OCI-LY1 (cell line): ENCODE results near the gene LRRFIP1.

Experiments
- H2AFZ ChIP-seq: fragments of 200-600 bp; sonication (generic), shearing (Covaris generic); 2 replicates; pipeline ENCODE4 v1.6.0; 2014; ENCODE audit warnings: antibody characterized with exemption, mild to moderate bottlenecking, low read length
- H3F3A ChIP-seq: fragments of 200-600 bp; sonication (generic), shearing (Covaris generic); 2 replicates; pipeline ENCODE4 v1.6.0; 2014; ENCODE audit warnings: mild to moderate bottlenecking, antibody characterized with exemption, low read length, moderate library complexity; ENCODE audit not compliant: insufficient read depth
- H3K27ac ChIP-seq: fragments of 200-600 bp; sonication (generic); 2 replicates; pipeline ENCODE4 v1.5.1; 2014; ENCODE audit warnings: low read length, mixed run types, mild to moderate bottlenecking, low read depth; ENCODE audit not compliant: poor library complexity, severe bottlenecking
- H3K27me3 ChIP-seq: fragments of 200-600 bp; sonication (generic); 2 replicates; pipeline ENCODE4 v1.6.0; 2014; ENCODE audit warnings: antibody characterized with exemption, mild to moderate bottlenecking, low read length, moderate library complexity; ENCODE audit not compliant: insufficient read depth
- H3K36me3 ChIP-seq: fragments of 200-600 bp; sonication (generic); 2 replicates; pipeline ENCODE4 v1.6.1; 2014; ENCODE audit warnings: mild to moderate bottlenecking, antibody characterized with exemption, low read length, moderate library complexity, mixed read lengths; ENCODE audit not compliant: insufficient read depth
- H3K4me1 ChIP-seq: fragments of 200-600 bp; sonication (generic); 2 replicates; pipeline ENCODE4 v1.5.1; 2014; ENCODE audit warnings: mild to moderate bottlenecking, low read length, moderate library complexity; ENCODE audit not compliant: insufficient read depth, severe bottlenecking
- H3K4me2 ChIP-seq: fragments of 200-600 bp; sonication (generic), shearing (Covaris generic); 2 replicates; pipeline ENCODE4 v1.6.1; 2014; ENCODE audit warnings: low read length
- H3K4me3 ChIP-seq: fragments of 200-600 bp; sonication (generic); 2 replicates; pipeline ENCODE4 v1.5.1; 2014; ENCODE audit warnings: low read length, low read depth, mild to moderate bottlenecking, mixed read lengths; ENCODE audit not compliant: poor library complexity, severe bottlenecking
- H3K79me2 ChIP-seq: fragments of 200-600 bp; shearing (Covaris generic); 2 replicates; pipeline ENCODE4 v1.6.1; 2016; ENCODE audit warnings: mixed run types, low read length, mixed read lengths; ENCODE audit not compliant: insufficient read depth
- H3K9ac ChIP-seq: fragments of 200-600 bp; sonication (generic), shearing (Covaris generic); 2 replicates; pipeline ENCODE4 v1.6.1; 2014; ENCODE audit warnings: mild to moderate bottlenecking, low read length, mixed read lengths
- H3K9me2 ChIP-seq: fragments of 200-600 bp; sonication (generic), shearing (Covaris generic); 2 replicates; pipeline ENCODE4 v1.6.1; 2014; ENCODE audit warnings: low read depth, mild to moderate bottlenecking, low read length, mixed read lengths
- H3K9me3 ChIP-seq: fragments of 200-600 bp; shearing (Covaris generic); 2 replicates; pipeline ENCODE4 v1.6.1; 2014; ENCODE audit warnings: low read length, mixed read lengths
- H4K20me1 ChIP-seq: fragments of 200-600 bp; sonication (generic), shearing (Covaris generic); 2 replicates; pipeline ENCODE4 v1.6.0; 2016; ENCODE audit warnings: mild to moderate bottlenecking, low read length; ENCODE audit not compliant: insufficient read depth
- CTCF ChIP-seq: fragments of 200-600 bp; sonication (generic), shearing (Covaris generic); IDR thresholded peaks from 2 replicates; pipeline ENCODE4 v1.5.1; 2017; ENCODE audit warnings: mild to moderate bottlenecking, antibody characterized with exemption, low read length, moderate library complexity, mixed read lengths
- EZH2 ChIP-seq: fragments of 200-600 bp; sonication (generic), shearing (Covaris generic); IDR thresholded peaks from 2 replicates; pipeline ENCODE4 v1.8.0; 2017; ENCODE audit warnings: borderline replicate concordance, mixed run types, mild to moderate bottlenecking, antibody characterized with exemption, low read length, moderate library complexity, mixed read lengths

LRRFIP1 gene

DNA sequence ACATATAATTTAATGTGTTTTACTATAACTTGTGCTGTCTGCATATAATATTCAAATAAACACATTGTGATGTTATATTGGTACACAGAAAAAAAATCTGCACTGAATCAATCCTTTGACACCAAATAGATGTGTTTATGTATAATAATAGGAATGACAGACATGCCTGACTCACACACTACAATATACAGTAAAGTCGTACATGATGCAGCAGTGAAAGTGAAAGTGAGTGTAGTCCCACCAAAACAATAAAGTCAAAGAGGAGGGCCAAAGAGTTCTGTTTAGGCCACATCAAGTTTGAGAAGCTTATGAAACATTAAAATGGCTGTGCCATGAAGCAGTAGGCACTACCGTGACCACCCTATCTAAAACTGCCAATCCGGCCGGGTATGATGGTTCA, 163.0 kb downstream of the LRRFIP1 start:
- H3F3A ChIP-seq = no peaks in the 10 kb centered on the region
- no peaks in the 10 kb centered on the region for H3K4me1 ChIP-seq
- H3K79me2 ChIP-seq = no peaks in the 10 kb centered on the region
- no peak overlapping the region for H3K4me3 ChIP-seq
- H3K27me3 ChIP-seq = no peaks in the 10 kb centered on the region
- TF ChIP-seq CTCF (no peak), EZH2 (no peak)
- no peak overlapping the region for H2AFZ ChIP-seq
- no peaks in the 10 kb centered on the region for H3K9me2 ChIP-seq
- no peak overlapping the region for H3K27ac ChIP-seq
- no peaks in the 10 kb centered on the region for H3K9me3 ChIP-seq
- no peaks in the 10 kb centered on the region for H3K36me3 ChIP-seq
- H3K9ac ChIP-seq = no peak overlapping the region
- no peak overlapping the region for H3K4me2 ChIP-seq
- no peaks in the 10 kb centered on the region for H4K20me1 ChIP-seq

GRCh38 chr2:237791977-237792727, 164.8 kb downstream of the LRRFIP1 start:
- Histone ChIP-seq H3K27ac (no peak overlapping the region), H3K9me2 (no peaks in the 10 kb centered on the region), H3K9me3 (no peaks in the 10 kb centered on the region), H3K9ac (no peak overlapping the region), H3K4me1 (no peaks in the 10 kb centered on the region), H3K36me3 (no peaks in the 10 kb centered on the region), H3K27me3 (no peaks in the 10 kb centered on the region), H3K4me2 (no peak overlapping the region), H3F3A (no peaks in the 10 kb centered on the region), H4K20me1 (no peaks in the 10 kb centered on the region), H3K79me2 (no peaks in the 10 kb centered on the region), H3K4me3 (no peak overlapping the region), H2AFZ (no peak overlapping the region)
- TF ChIP-seq CTCF (no peak), EZH2 (no peak)

DNA sequence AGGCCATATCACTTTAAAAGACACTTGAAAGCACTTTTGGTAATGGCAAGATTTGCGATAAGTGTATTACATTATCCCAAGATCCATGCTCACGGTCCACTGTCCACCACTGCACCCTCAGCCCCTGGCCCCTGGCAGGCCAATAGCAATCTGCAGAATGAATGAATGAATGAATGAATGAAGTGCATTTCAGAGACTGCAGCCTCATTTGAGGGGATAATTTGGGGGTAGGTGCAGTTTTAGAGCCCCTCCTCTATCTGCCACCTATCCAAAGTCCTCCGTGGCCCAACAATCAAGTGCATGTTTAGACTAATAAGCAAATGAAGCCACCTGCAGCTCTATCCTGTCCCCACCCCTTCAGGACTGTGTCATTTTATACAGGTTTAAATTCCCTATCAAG, 169.9 kb downstream of the LRRFIP1 start:
- H3K4me3 ChIP-seq = no peak overlapping the region

More for the DNA sequence above, 169.9 kb downstream of the LRRFIP1 start:
- H3K4me2 ChIP-seq = no peak overlapping the region
- H3K4me1 ChIP-seq = no peaks in the 10 kb centered on the region
- H3K79me2 ChIP-seq = no peaks in the 10 kb centered on the region
- no peaks in the 10 kb centered on the region for H3F3A ChIP-seq
- no peak overlapping the region for H3K9ac ChIP-seq
- H4K20me1 ChIP-seq = no peaks in the 10 kb centered on the region
- H3K27ac ChIP-seq = no peak overlapping the region
- H2AFZ ChIP-seq = no peak overlapping the region
- no peak for TF ChIP-seq CTCF
- no peak for TF ChIP-seq EZH2
- H3K9me2 ChIP-seq = no peaks in the 10 kb centered on the region
- H3K36me3 ChIP-seq = no peaks in the 10 kb centered on the region
- H3K9me3 ChIP-seq = no peaks in the 10 kb centered on the region
- no peaks in the 10 kb centered on the region for H3K27me3 ChIP-seq
